A549 (cell line): Measurements from ENCODE around the gene KDM4D.

ENCODE experiments used
- CEBPB ChIP-seq, 2 experiments: fragments of >200 bp in 1 of 2; sonication (Bioruptor Twin) in 1 of 2; formaldehyde crosslinking in 1 of 2; IDR thresholded peaks; 2 replicates each; pipeline ENCODE4 v1.6.1; 2012 to 2016
- CTCF ChIP-seq: fragments of >200 bp; sonication (Bioruptor Twin); formaldehyde crosslinking; IDR thresholded peaks from 3 replicates; pipeline ENCODE4 v1.5.1; 2016
- ESRRA ChIP-seq: fragments of 150-350 bp; IDR thresholded peaks from 2 replicates; pipeline ENCODE4 v1.6.1; 2014; ENCODE audit warnings: mild to moderate bottlenecking, low read length, borderline replicate concordance
- JUN ChIP-seq, 2 experiments: fragments of >200 bp; sonication (Bioruptor Twin); formaldehyde crosslinking; IDR thresholded peaks; 2 replicates in 1 of 2; 3 replicates in 1 of 2; pipeline ENCODE4 v1.6.1; 2016 to 2017
- KDM1A ChIP-seq: fragments of 200-600 bp; sonication (generic); IDR thresholded peaks from 2 replicates; pipeline ENCODE4 v1.6.1; 2016; ENCODE audit warnings: low read depth, mild to moderate bottlenecking
- KDM5A ChIP-seq: fragments of 200-600 bp; sonication (generic); IDR thresholded peaks from 2 replicates; pipeline ENCODE4 v1.6.1; 2016; ENCODE audit warnings: antibody characterized with exemption, mild to moderate bottlenecking
- MAX ChIP-seq: IDR thresholded peaks from 2 replicates; pipeline ENCODE4 v1.6.1; 2012
- POLR2A ChIP-seq: IDR thresholded peaks from 2 replicates; pipeline ENCODE4 v1.6.1; 2012; ENCODE audit warnings: mild to moderate bottlenecking, low read length
- RFX5 ChIP-seq: fragments of 450-650 bp; IDR thresholded peaks from 2 replicates; pipeline ENCODE4 v1.7.1; 2014; ENCODE audit warnings: antibody characterized with exemption, mild to moderate bottlenecking, moderate library complexity
- SMC3 ChIP-seq: fragments of >200 bp; sonication (Bioruptor Twin); formaldehyde crosslinking; IDR thresholded peaks from 3 replicates; pipeline ENCODE4 v1.6.1; 2018; ENCODE audit warnings: inconsistent platforms
- TF ChIP-seq, protein P1 (sequence below): fragments of >200 bp; sonication (Bioruptor Twin); formaldehyde crosslinking; IDR thresholded peaks from 3 replicates; pipeline ENCODE4 v1.6.1; 2016

DNA sequence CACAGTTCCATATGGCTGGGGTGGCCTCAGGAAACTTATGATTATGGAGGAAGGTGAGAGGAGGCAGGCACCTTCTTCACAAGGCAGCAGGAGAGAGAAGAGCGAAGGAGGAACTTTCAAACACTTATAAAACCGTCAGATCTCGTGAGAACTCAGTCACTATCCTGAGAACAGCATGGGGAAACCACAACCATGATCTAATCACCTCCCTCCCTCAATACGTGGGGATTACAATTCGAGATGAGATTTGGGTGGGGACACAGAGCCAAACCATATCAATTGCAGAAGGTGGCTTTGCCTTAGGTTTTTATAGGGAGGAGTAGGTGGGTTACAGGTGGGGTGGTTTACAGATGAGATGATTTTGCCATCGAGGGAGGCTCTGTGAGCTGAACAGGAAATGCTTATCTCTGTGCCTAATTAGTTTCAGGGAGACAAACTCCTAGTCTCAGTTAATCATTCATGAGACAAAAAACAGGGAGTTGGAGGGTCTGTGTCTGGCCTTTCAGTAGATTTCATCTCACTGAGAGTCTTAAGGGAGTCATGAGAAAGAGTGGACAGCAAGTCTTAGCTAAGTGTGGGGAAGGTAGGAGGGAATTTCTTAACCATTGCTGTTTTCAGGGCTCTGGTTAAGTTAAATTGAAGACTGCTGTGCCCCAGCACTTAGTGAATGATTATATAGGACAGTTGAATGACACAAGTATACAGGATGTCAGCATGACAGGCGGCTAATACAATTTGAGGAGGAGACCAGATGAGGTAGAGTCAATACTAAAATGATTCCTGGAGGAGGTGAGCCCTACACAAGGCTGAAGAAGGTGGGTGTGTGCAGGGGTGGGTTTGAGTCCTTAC, 47.9 kb upstream of the KDM4D start:
- TF ChIP-seq CTCF: no peak
- TF ChIP-seq CEBPB (IDR thresholded peaks at IDR 0.05): no peak
- TF ChIP-seq JUN (IDR thresholded peaks at IDR 0.05): no peak
- no peak for TF ChIP-seq ESRRA
- TF ChIP-seq POLR2A: no peak
- no peak for TF ChIP-seq MAX
- no peak for TF ChIP-seq KDM1A
- TF ChIP-seq KDM5A: no peak
- TF ChIP-seq, protein P1, sequence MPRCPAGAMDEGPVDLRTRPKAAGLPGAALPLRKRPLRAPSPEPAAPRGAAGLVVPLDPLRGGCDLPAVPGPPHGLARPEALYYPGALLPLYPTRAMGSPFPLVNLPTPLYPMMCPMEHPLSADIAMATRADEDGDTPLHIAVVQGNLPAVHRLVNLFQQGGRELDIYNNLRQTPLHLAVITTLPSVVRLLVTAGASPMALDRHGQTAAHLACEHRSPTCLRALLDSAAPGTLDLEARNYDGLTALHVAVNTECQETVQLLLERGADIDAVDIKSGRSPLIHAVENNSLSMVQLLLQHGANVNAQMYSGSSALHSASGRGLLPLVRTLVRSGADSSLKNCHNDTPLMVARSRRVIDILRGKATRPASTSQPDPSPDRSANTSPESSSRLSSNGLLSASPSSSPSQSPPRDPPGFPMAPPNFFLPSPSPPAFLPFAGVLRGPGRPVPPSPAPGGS: no peak
- no peak for TF ChIP-seq RFX5
- TF ChIP-seq SMC3: no peak
